IPS-18a (cell line): ENCODE measurements around the gene CLIC4.

ENCODE experiments used
- H3K27ac ChIP-seq: one replicate; pipeline ENCODE4 v1.5.1; 2013; ENCODE audit warnings: low read length
- H3K27me3 ChIP-seq: one replicate; pipeline ENCODE4 v1.6.1; 2013; ENCODE audit warnings: mild to moderate bottlenecking, low read length; ENCODE audit not compliant: control insufficient read depth, insufficient read depth
- H3K36me3 ChIP-seq: one replicate; pipeline ENCODE4 v1.6.1; 2013; ENCODE audit warnings: low read depth, low read length; ENCODE audit not compliant: control insufficient read depth
- H3K4me1 ChIP-seq: one replicate; pipeline ENCODE4 v1.6.1; 2013; ENCODE audit warnings: low read depth, low read length; ENCODE audit not compliant: control insufficient read depth
- H3K4me3 ChIP-seq: one replicate; pipeline ENCODE4 v1.5.1; 2013; ENCODE audit warnings: low read length
- H3K9ac ChIP-seq: one replicate; pipeline ENCODE4 v1.6.1; 2013; ENCODE audit warnings: mild to moderate bottlenecking, low read length, moderate library complexity
- H3K9me3 ChIP-seq: one replicate; pipeline ENCODE4 v1.6.1; 2013; ENCODE audit warnings: low read depth, low read length; ENCODE audit not compliant: control insufficient read depth

Gene CLIC4

DNA sequence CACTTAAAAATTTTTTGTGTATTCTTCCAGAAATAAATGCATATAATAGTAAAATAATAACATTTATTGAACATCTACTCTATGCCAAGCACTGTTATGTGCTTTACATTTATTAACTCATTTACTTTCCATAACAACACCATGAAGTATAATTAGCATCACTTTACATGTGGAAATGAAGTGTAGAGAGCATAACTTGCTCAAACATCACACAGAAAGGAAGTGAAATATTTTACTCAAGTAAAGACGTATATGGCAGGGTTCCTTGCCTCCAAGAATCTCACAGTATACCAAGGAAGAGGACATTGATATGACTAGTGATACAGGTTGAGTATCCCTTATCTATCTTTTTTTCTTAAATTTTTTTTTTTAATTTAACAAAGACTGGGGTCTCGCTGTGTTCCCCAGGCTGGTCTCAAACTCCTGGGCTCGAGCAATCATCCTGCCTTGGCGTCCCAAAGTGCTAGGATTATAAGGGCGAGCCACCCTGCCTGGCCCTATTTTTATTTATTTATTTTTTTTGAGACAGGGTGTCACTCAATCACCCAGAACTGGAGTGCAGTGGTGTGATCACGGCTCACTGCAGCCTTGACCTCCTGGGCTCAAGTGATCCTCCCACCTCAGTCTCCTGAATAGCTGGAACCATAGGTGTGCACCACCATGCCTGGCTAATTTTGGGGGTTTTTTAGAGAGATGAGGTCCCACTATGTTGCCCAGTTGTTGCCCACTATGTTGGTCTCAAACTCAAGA is 7.7 kb upstream of the CLIC4 start:
- Histone ChIP-seq H3K36me3 (no peaks in the 10 kb centered on the region), H3K4me1 (peaks cover 26% of the 10 kb centered on the region), H3K4me3 (no peak overlapping the region), H3K9me3 (no peaks in the 10 kb centered on the region), H3K27ac (no peak overlapping the region), H3K9ac (no peak overlapping the region), H3K27me3 (no peaks in the 10 kb centered on the region)

DNA sequence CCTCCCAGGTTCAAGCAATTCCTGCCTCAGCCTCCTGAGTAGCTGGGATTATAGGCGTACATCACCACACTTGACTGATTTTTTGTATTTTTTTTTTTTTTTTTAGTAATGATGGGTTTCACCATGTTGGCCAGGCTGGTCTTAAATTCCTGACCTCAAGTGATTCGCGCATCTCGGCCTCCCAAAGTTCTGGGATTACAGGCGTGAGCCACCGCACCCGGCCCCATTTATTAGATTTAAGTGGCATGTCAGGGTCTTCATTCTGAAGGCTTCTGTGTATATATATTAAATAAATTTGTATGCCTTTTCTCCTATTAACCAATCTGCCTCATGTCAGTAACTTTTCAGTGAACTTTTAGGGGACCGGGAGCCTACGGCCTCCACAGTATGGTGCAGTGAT is 6.0 kb upstream of the CLIC4 start:
- no peaks in the 10 kb centered on the region for H3K36me3 ChIP-seq
- no peak overlapping the region for H3K4me3 ChIP-seq
- no peaks in the 10 kb centered on the region for H3K27me3 ChIP-seq
- H3K9me3 ChIP-seq, result no peaks in the 10 kb centered on the region
- no peak overlapping the region for H3K9ac ChIP-seq
- H3K4me1 ChIP-seq, result peaks cover 34% of the 10 kb centered on the region
- H3K27ac ChIP-seq, result no peak overlapping the region

DNA sequence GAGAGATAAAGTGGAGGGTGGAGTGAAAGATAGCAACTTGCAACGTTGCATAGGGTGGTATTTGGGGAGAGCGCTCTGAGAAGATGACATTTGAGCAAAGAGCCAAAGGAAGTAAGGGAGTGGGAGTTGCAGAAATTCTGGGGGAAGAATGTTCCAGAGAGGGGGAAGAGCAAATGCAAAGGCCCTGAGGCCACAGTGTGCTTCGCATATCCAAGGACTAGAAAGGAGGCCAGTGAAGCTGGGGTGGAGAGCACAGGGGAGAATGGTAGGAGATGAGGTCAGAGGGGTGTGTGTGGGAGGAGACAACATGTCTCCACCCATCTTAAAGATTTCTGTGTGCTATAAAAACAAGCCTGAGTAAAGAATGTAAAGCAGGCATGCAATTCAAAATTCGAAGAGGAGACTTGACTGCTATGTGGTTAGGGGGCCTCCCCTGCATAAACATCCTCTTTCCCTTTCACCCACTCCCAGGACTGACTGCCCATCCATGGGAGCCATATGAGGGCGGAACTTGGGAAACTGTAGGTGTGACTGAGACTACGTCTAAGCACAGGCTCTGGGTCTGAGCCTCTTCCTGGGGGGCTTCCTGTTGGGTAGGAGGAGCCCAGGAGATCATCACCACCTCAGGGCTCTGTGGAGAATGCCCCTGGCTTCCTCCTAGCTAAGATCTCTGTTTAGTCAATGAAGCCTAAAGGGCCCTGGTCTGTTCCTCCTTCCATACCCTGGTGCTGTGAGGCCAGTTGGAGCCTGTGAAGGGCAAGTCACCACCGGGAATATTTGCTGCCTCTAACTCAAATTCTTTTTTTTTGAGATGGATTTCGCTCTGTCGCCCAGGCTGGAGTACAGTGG is 2.9 kb upstream of the CLIC4 start:
- H3K27ac ChIP-seq, result no peak overlapping the region
- no peak overlapping the region for H3K9ac ChIP-seq
- H3K36me3 ChIP-seq, result no peaks in the 10 kb centered on the region
- H3K4me1 ChIP-seq, result peaks cover 20% of the 10 kb centered on the region
- no peak overlapping the region for H3K4me3 ChIP-seq
- no peaks in the 10 kb centered on the region for H3K9me3 ChIP-seq
- no peaks in the 10 kb centered on the region for H3K27me3 ChIP-seq

DNA sequence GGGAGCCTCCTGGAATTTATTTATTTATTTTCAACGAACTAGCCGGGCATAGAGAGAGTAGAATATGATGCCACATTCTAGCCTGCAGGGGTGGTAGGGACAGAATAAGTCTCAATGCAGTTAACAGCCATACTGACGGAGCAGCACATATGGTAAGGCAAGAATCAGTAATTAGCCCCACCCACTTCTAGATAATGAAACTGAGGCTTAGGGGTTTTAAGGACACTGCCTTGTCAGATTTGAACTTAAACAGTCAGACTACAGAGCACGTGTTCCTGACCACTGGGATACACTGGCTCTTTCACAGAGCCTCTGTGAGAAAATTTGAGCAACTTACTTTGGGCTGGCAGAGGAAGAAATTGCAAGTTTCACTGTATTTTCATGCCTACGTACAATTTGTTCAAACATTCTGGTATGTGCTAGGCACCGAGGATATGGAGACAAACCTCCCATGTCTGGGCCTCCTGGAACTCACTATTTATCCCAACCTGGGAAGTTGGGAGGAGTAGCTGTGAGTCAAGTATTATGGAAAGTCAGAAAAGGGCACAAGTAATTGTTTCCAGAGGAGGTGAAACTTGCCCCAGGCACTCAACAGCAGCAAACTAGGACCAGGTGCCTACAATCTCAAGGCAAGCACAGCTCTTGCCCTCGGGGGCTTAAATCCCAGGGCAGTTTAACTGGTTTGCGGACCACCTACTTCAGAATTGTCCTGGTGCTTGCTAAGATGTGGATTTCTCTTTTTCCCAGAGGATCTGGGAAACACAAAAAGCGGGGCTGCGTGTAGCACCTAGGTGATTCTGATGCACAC is 1.6 kb upstream of the CLIC4 start:
- H3K27ac ChIP-seq, result no peak overlapping the region
- no peak overlapping the region for H3K4me3 ChIP-seq
- H3K4me1 ChIP-seq, result peaks cover 26% of the 10 kb centered on the region
- H3K36me3 ChIP-seq, result no peaks in the 10 kb centered on the region
- H3K9me3 ChIP-seq, result no peaks in the 10 kb centered on the region
- H3K27me3 ChIP-seq, result no peaks in the 10 kb centered on the region
- no peak overlapping the region for H3K9ac ChIP-seq

DNA sequence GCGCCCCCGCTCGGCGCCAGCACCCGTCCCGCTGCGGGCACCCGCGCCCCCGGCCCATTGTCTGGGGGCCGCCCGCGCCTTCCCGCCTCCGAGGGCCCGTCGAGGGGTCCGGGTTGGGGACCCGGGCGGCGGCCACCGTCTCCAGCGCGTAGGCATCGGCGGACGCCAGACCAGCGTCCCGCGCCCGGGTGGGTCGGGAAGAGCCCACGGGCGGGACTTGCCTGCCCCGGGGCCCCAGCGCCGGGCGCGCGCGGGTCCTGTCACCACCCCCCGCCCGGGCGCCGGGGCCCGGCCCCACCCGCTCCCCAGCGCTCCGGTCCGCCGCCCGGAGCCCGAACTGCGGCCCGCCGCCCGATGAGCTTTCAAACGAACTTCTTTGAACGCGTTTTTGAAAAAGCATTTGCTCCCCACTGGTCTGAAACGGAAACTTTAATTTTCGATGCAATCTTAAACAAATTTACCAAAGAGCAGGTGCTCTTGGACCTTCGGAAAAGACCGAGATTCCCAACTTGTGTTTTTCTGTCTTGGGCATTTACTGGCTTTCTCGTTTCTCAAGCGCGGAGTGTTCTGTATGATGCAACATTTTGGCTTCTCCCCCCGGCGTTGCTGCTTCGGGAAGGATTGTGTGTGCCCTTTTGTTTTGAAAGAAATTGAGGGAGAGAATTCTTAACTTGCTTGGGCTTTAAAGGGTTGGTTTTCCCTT is 615 bp downstream of the CLIC4 start:
- Histone ChIP-seq H3K4me3 (peak overlapping the region; percentile 96), H3K9me3 (no peaks in the 10 kb centered on the region), H3K36me3 (peaks cover 3% of the 10 kb centered on the region), H3K4me1 (peaks cover 18% of the 10 kb centered on the region), H3K27me3 (no peaks in the 10 kb centered on the region), H3K9ac (peak overlapping the region; percentile 97), H3K27ac (peak overlapping the region; percentile 83)

DNA sequence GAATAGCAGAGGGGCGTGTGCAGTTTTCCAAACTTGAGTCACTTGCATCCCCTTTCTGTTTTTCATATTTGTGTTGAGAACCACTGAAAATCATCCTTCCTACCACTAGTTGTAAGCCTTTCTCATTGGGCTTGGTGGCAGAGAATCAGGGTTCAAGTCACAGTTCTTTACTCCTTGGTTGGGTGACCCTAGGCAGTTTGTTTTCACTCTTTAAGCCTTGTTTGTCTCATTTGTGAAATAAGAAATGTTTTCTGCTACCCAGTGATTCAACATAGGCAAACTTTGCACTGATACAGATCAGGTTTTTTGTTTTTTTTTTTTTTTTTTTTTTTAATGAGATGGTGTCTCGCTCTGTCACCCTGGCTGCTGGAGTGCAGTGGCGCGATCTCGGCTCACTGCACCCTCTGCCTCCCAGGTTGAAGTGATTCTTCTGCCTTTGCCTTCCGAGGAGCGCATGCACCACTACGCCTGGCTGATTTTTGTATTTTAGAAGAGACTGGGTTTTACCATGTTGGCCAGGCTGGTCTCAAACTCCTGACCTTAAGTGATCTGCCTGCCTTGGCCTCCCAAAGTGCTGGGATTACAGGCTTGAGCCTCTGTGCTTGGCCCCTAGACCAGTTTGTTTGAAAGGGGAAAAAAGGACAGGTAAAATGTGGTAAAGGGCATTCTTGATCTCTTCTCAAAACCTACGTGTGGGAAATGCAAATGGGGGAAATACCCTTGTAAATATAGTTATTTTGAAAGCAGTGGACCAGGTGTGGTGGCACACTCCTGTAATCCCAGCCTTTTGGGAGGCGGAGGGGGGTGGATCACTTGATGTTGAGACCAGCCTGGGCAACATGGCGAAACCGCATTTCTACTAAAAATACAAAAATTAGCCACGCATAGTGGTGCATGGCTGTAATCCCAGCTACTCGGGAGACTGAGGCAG is 3.2 kb downstream of the CLIC4 start:
- Histone ChIP-seq H3K4me3 (peak overlapping the region; percentile 19), H3K9ac (no peak overlapping the region), H3K9me3 (no peaks in the 10 kb centered on the region), H3K27ac (no peak overlapping the region), H3K27me3 (no peaks in the 10 kb centered on the region), H3K36me3 (peaks cover 3% of the 10 kb centered on the region), H3K4me1 (peaks cover 11% of the 10 kb centered on the region)

DNA sequence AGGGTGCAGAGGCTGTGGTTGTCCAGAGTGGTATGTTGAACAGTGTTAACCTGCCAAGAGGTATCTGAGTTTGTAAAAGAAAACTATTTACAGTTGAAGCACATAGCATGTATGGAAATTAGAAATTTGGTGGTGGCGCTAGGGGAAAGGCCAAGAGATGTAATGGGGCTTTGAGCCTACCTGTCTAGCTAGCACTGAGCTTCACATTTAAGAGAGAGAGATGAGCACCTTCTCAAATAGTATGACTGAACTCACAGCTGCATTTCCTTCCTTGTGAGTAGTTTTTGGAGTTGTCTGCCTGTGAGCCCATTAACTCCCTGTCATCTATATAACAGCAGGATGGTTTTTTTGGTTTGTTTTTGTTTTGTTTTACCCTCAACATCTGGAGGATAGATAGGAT is 4.0 kb downstream of the CLIC4 start:
- no peaks in the 10 kb centered on the region for H3K9me3 ChIP-seq
- peaks cover 3% of the 10 kb centered on the region for H3K36me3 ChIP-seq
- H3K27me3 ChIP-seq, result no peaks in the 10 kb centered on the region
- H3K9ac ChIP-seq, result no peak overlapping the region
- no peak overlapping the region for H3K4me3 ChIP-seq
- peaks cover 6% of the 10 kb centered on the region for H3K4me1 ChIP-seq
- no peak overlapping the region for H3K27ac ChIP-seq

DNA sequence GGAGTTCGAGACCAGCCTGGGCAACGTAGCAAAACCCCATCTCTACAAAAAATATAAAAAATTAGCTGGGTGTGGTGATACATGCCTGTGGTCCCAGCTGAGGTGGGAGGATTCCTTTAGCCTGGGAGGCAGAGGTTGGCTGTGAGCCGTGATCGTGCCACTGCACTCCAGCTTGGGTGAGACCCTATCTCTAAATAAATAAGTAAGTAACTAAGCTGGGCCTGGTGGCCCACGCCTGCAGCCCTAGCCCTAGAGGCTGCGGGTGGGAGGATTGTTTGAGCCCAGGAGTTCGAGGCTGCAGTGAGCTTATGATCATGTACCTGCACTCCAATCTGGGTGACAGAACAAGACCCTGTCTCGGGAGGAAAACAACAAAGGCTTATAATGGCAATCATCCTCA is 4.6 kb downstream of the CLIC4 start:
- Histone ChIP-seq H3K9me3 (no peaks in the 10 kb centered on the region), H3K4me1 (peaks cover 6% of the 10 kb centered on the region), H3K4me3 (no peak overlapping the region), H3K9ac (no peak overlapping the region), H3K27ac (no peak overlapping the region), H3K27me3 (no peaks in the 10 kb centered on the region), H3K36me3 (peaks cover 3% of the 10 kb centered on the region)

DNA sequence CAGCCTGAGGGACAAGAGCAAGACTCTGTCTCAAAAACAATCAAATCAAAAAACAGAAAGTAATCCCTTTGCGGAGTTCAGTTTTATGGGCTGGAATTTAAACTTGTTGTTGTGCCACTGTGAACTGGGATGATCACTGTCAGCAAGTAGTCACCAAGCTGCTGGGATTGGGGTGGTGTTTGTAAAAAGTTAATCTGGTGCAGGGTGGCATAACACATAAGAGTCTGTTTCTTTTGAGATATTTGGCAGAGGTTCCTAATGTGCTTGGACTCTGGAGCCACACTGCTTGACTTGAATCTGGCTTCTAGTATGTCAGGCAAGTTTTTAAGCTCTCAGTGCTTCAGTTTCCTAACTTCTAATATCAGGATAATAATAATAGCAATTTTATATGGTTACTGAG is 6.6 kb downstream of the CLIC4 start:
- Histone ChIP-seq H3K4me3 (no peak overlapping the region), H3K9me3 (no peaks in the 10 kb centered on the region), H3K36me3 (peaks cover 3% of the 10 kb centered on the region), H3K9ac (no peak overlapping the region), H3K27ac (no peak overlapping the region), H3K27me3 (no peaks in the 10 kb centered on the region), H3K4me1 (peaks cover 6% of the 10 kb centered on the region)

DNA sequence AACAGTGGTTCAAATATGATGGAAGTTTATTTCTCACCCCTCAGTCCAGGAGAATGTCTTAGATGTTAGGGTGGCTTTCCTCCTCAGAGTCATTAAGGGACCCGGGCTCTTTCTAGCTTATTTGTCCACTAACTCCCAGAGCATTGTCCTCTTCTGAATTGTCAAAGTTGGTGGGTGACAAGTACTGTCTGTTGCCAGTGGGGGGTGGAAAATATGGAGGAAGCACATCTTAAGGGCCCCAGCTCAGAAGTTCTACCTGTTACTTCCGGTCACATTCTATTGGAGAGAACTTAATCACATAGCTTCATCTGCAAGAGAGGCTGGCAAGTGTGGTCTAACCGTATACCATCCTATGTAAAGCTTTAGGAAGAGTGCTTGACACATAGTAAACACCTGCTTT is 7.1 kb downstream of the CLIC4 start:
- peaks cover 3% of the 10 kb centered on the region for H3K36me3 ChIP-seq
- no peak overlapping the region for H3K4me3 ChIP-seq
- H3K9ac ChIP-seq, result no peak overlapping the region
- no peaks in the 10 kb centered on the region for H3K27me3 ChIP-seq
- no peaks in the 10 kb centered on the region for H3K9me3 ChIP-seq
- no peak overlapping the region for H3K27ac ChIP-seq
- H3K4me1 ChIP-seq, result peaks cover 6% of the 10 kb centered on the region
